Vagina (tissue), 2 donors: Measurements from ENCODE around the gene CHST14. TPM values are rescaled to one million over a fixed set of nuclear protein-coding genes. Genes with fewer than 3 reads are reported as not detected.

Source experiments
- DNase-seq, 2 donors: peaks; one replicate each; pipeline ENCODE4 v3.0.0-alpha.2; 2017; ENCODE audit errors: extremely low spot score in 2 of 2
- H3K27ac ChIP-seq: fragments of 200-600 bp; sonication (generic); one replicate; pipeline ENCODE4 v1.5.1; 2019
- H3K27me3 ChIP-seq: fragments of 200-600 bp; sonication (generic); one replicate; pipeline ENCODE4 v1.5.1; 2019
- H3K36me3 ChIP-seq, 2 donors: fragments of 200-600 bp; sonication (generic); one replicate each; pipeline ENCODE4 v1.5.1; 2017 to 2019
- H3K4me1 ChIP-seq: fragments of 200-600 bp; sonication (generic); one replicate; pipeline ENCODE4 v1.5.1; 2019
- H3K4me3 ChIP-seq, 2 donors: fragments of 200-600 bp; sonication (generic); 1 replicate in 1 of 2; 2 replicates in 1 of 2; pipeline ENCODE4 v1.5.1; 2016 to 2019
- H3K9me3 ChIP-seq: fragments of 200-600 bp; sonication (generic); one replicate; pipeline ENCODE4 v1.5.1; 2019
- POLR2A ChIP-seq, 2 donors: fragments of 450-650 bp; IDR thresholded peaks; one replicate each; pipeline ENCODE4 v1.6.1; 2017; ENCODE audit warnings: antibody characterized with exemption in 2 of 2, mild to moderate bottlenecking in 2 of 2, moderate library complexity in 2 of 2
- POLR2AphosphoS5 ChIP-seq, 2 donors: sonication (generic); formaldehyde crosslinking; IDR thresholded peaks; one replicate each; pipeline ENCODE4 v1.9.0; 2017; ENCODE audit warnings: antibody characterized with exemption in 2 of 2, mild to moderate bottlenecking in 2 of 2, low read depth in 1 of 2; ENCODE audit not compliant: insufficient read depth in 1 of 2
- intact Hi-C: fragments of 100-400 bp; cut with DNase I; formaldehyde crosslinking; loops from one replicate; pipeline ENCODE4 v1.15.1; 2023
- total RNA-seq: library from RNA; depleted of rRNA; stranded (reverse); fragments of >200 nt; gene quantifications from one replicate; pipeline ENCODE4 v1.2.3, GENCODE V29; 2016
- TF ChIP-seq, protein P1 (sequence below), 3 experiments: fragments of 450-650 bp in 2 of 3; fragments of 200-600 bp in 1 of 3; sonication (generic) in 1 of 3; IDR thresholded peaks; one replicate each; pipeline ENCODE4 v1.5.1; 2017 to 2019; ENCODE audit warnings: antibody characterized with exemption in 3 of 3, mild to moderate bottlenecking in 2 of 3, moderate library complexity in 2 of 3

The CHST14 gene
- total RNA-seq, 1 donor from 2014 or later = 8.6 TPM

DNA sequence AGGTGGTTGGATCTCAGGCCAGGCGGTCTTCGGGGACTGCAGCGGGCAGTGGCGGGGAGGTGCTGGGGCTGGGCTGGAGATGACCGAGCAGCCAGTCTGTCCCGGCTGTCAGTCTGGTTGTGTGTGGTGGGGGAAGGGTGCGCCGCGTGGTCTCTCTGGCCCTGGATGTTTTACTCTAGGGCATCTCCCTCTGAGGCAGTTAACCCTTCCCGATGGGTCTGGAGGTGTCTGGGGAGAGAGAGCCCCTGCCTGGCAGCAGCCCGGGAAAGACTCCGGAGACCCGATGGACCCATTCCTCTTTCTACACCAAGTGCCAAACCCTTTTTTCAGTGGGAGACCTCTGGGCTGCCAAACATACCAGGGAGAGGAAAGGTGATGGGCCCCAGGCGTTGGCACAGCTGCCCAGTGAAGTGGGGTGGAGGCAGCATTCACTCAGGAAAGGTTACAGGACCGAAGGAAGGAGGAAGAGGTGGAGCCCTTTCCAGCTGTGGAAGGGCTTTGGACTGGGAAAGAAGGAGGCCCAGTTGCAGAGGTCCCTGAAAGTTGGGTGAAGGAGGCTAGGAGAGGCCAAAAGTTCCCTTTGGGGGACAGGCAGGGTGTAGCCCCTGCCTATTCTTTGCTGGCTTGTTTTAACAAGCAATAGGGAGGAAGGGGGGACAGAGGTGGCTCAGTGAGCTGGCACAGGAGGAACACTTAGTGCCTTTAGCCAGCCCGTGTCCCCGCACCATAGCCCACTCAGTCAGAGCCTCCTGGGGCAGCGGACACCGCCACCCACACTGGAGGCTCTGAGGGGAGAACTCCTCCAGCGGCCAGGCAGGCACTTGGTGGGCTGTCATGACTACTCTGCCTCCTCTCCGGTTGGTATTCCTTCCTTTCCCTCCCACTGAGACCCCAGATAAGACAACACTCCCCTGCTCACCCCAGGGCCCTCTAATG, 32.8 kb upstream of the CHST14 start:
- no peak overlapping the region for H3K27ac ChIP-seq
- intact Hi-C loops = loop anchor here (10.0 kb wide), 1 partner anchor 223 kb away; no protein-coding TSS in a partner anchor
- DNase-seq = no peak
- H3K4me1 ChIP-seq = peaks cover 50% of the 10 kb centered on the region
- H3K36me3 ChIP-seq = no peaks in the 10 kb centered on the region
- no peak overlapping the region for H3K4me3 ChIP-seq
- H3K9me3 ChIP-seq = no peaks in the 10 kb centered on the region
- no peak for TF ChIP-seq POLR2A (IDR thresholded peaks at IDR 0.05)
- TF ChIP-seq, protein P1, sequence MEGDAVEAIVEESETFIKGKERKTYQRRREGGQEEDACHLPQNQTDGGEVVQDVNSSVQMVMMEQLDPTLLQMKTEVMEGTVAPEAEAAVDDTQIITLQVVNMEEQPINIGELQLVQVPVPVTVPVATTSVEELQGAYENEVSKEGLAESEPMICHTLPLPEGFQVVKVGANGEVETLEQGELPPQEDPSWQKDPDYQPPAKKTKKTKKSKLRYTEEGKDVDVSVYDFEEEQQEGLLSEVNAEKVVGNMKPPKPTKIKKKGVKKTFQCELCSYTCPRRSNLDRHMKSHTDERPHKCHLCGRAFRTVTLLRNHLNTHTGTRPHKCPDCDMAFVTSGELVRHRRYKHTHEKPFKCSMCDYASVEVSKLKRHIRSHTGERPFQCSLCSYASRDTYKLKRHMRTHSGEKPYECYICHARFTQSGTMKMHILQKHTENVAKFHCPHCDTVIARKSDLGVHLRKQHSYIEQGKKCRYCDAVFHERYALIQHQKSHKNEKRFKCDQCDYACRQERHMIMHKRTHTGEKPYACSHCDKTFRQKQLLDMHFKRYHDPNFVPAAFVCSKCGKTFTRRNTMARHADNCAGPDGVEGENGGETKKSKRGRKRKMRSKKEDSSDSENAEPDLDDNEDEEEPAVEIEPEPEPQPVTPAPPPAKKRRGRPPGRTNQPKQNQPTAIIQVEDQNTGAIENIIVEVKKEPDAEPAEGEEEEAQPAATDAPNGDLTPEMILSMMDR (IDR thresholded peaks at IDR 0.05) = no peak
- TF ChIP-seq POLR2AphosphoS5 (IDR thresholded peaks at IDR 0.05; ENCODE audit: insufficient read depth in 1 of 2, low read depth in 1 of 2) = no peak
- H3K27me3 ChIP-seq = no peaks in the 10 kb centered on the region

DNA sequence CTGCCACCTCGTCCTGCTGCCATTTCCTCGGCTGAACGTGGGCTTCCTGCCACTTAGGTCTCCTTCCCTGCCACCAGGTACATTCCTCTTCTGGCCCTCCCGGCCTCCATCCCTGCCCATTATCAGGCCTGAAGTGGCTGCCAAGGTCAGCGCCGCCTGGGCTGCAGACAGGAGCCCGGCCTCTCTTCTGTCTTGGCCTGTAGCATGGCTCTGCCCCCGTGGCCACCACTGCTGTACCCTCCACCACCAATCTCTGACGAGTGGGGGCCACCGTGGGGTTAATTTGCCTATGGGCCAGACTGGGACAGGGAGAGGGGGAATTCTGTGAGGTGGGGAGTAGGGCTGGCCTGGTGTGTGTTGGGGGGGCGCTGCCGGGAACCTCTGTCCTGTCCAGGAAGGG, 32.1 kb upstream of the CHST14 start:
- Histone ChIP-seq H3K9me3 (no peaks in the 10 kb centered on the region), H3K27ac (no peak overlapping the region), H3K4me1 (peaks cover 57% of the 10 kb centered on the region), H3K4me3 (no peak overlapping the region), H3K27me3 (no peaks in the 10 kb centered on the region), H3K36me3 (no peaks in the 10 kb centered on the region)
- no peak for DNase-seq
- intact Hi-C loops = loop anchor here (10.0 kb wide), 1 partner anchor 224 kb away; no protein-coding TSS in a partner anchor
- TF ChIP-seq POLR2A (IDR thresholded peaks at IDR 0.05) = no peak
- TF ChIP-seq POLR2AphosphoS5 (IDR thresholded peaks at IDR 0.05; ENCODE audit: insufficient read depth in 1 of 2, low read depth in 1 of 2) = no peak
- TF ChIP-seq, protein P1 (IDR thresholded peaks at IDR 0.05) = no peak

DNA sequence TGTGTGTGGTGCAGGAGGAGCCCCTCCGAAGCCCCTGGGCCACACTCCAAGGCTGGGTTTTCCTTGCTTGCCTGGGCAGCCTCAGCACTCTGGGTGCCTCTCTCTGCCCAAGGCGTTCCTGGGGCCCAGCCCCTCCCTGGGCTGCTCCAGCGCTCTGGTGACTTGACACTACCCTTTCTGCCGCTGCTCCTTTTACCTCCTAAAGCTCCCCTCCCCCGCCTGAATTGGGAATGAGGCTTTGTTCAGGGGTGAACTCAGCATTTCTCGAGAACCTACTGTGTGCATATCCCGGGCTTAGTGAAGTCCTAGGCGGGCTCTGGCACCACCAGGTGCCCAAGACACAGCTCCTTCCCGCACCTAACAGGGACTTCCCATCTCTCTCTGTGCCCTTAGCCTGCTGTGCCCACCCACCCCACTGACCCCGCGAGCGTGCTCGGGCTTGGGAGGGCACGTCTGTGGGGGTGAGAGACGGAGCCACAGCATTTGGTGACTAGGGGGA, 31.3 kb upstream of the CHST14 start:
- Histone ChIP-seq H3K4me1 (peaks cover 65% of the 10 kb centered on the region), H3K27me3 (no peaks in the 10 kb centered on the region), H3K4me3 (peak overlapping the region; percentile 88 to 99), H3K36me3 (no peaks in the 10 kb centered on the region), H3K9me3 (no peaks in the 10 kb centered on the region), H3K27ac (peak overlapping the region; percentile 88)
- TF ChIP-seq, protein P1 (IDR thresholded peaks at IDR 0.05) = no peak
- TF ChIP-seq POLR2AphosphoS5 (IDR thresholded peaks at IDR 0.05; ENCODE audit: insufficient read depth in 1 of 2, low read depth in 1 of 2) = no peak
- TF ChIP-seq POLR2A (IDR thresholded peaks at IDR 0.05) = no peak
- intact Hi-C loops = loop anchor here (10.0 kb wide), 1 partner anchor 225 kb away; no protein-coding TSS in a partner anchor
- DNase-seq = no peak

DNA sequence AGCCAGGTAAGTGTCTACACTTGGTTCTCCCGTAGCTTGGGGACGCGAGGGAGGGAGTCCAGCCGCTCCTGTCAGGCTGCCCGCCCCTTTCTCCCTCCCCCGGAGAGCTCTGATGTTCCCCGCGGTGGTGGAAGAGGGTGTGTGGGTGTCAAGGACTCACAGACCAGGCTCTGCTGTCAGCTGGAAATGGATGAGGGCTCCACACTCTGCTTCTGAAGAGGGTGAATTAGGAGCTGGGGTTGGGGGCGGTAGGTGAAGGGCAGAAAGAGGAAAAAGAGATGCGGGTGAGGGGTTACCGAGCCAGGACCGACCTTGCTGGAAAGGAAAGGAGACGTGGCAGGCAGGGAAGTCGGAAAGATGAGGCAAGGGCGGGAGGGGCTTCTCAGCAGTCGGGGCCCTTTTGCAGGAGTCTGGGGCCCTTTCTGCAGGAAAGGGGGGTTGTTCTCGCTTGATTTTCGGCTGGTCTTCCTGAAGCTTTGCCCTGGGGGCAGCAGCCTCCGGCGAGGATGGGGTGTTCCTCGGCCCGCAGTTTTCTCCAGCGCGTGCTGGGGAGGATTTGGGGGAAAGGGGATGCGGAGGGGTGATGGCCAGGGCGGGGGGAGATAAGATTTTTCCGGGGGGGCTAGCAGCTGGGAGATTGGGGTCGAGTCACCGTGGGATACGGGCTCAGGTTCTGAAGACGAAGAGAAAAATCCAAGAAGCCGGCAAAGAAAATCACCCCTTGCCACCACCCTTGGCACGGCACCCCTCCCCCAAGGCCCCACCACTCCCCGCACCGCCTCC, 30.6 kb upstream of the CHST14 start:
- H3K36me3 ChIP-seq = no peaks in the 10 kb centered on the region
- no peaks in the 10 kb centered on the region for H3K9me3 ChIP-seq
- H3K27me3 ChIP-seq = no peaks in the 10 kb centered on the region
- peak overlapping the region; percentile 88 for H3K27ac ChIP-seq
- DNase-seq = no peak
- H3K4me3 ChIP-seq = peak overlapping the region; percentile 88 to 99
- intact Hi-C loops = loop anchor here (10.0 kb wide), 1 partner anchor 225 kb away; no protein-coding TSS in a partner anchor
- TF ChIP-seq POLR2AphosphoS5 (IDR thresholded peaks at IDR 0.05; ENCODE audit: insufficient read depth in 1 of 2, low read depth in 1 of 2) (no peak), POLR2A (IDR thresholded peaks at IDR 0.05) (no peak)
- TF ChIP-seq, protein P1 (IDR thresholded peaks at IDR 0.05) = no peak
- peaks cover 72% of the 10 kb centered on the region for H3K4me1 ChIP-seq
